Endothelial cell (in vitro differentiated cells): ENCODE results near the gene LARGE1. TPM values are rescaled to one million over a fixed set of nuclear protein-coding genes. Genes with fewer than 3 reads are reported as not detected.

Experiments
- DNase-seq: peaks from one replicate; pipeline ENCODE4 v3.0.0; 2021; ENCODE audit warnings: low spot score
- H3K27ac Mint-ChIP-seq: one replicate; pipeline ENCODE4 v1.8.0; 2021; ENCODE audit warnings: mixed read lengths, inconsistent platforms; ENCODE audit not compliant: unreplicated experiment
- H3K27me3 Mint-ChIP-seq: one replicate; pipeline ENCODE4 v1.8.0; 2021; ENCODE audit warnings: mild to moderate bottlenecking, moderate library complexity, mixed read lengths, inconsistent platforms; ENCODE audit not compliant: unreplicated experiment
- H3K36me3 Mint-ChIP-seq: one replicate; pipeline ENCODE4 v1.8.0; 2021; ENCODE audit warnings: mild to moderate bottlenecking, low read depth, mixed read lengths, inconsistent platforms; ENCODE audit not compliant: unreplicated experiment
- H3K4me1 Mint-ChIP-seq: one replicate; pipeline ENCODE4 v1.8.0; 2021; ENCODE audit warnings: mild to moderate bottlenecking, mixed read lengths, inconsistent platforms; ENCODE audit not compliant: unreplicated experiment
- H3K4me3 Mint-ChIP-seq: one replicate; pipeline ENCODE4 v1.8.0; 2021; ENCODE audit warnings: mild to moderate bottlenecking, mixed read lengths, inconsistent platforms; ENCODE audit not compliant: unreplicated experiment
- H3K9me3 Mint-ChIP-seq: one replicate; pipeline ENCODE4 v1.8.0; 2021; ENCODE audit warnings: mixed read lengths, inconsistent platforms; ENCODE audit not compliant: unreplicated experiment
- CTCF ChIP-seq: fragments of 200-600 bp; sonication (generic); IDR thresholded peaks from one replicate; pipeline ENCODE4 v1.5.0; 2021; ENCODE audit warnings: antibody characterized with exemption; ENCODE audit not compliant: unreplicated experiment
- total RNA-seq: library from RNA; stranded (reverse); fragmentation: NEBNext Ultra II Directional; extraction: Animal tissue kit (Norgen Biotek cat#: 25700); gene quantifications from one replicate; pipeline ENCODE4 v1.2.1, GENCODE V29; 2021; ENCODE audit not compliant: unreplicated experiment

LARGE1 gene
- total RNA-seq, 1 donor from 2014 or later, result 25.4 TPM

GRCh38 chr22:33891455-33891854, 28.8 kb downstream of the LARGE1 start:
- Mint-ChIP-seq H3K27ac (no peak overlapping the region), H3K4me3 (no peak overlapping the region), H3K36me3 (no peaks in the 10 kb centered on the region), H3K9me3 (no peaks in the 10 kb centered on the region), H3K27me3 (peaks cover 4% of the 10 kb centered on the region), H3K4me1 (no peaks in the 10 kb centered on the region)
- DNase-seq, result no peak
- TF ChIP-seq CTCF, result no peak

GRCh38 chr22:33889748-33890147, 30.5 kb downstream of the LARGE1 start:
- DNase-seq, result no peak
- H3K27me3 Mint-ChIP-seq, result peaks cover 6% of the 10 kb centered on the region
- no peak for TF ChIP-seq CTCF
- H3K4me1 Mint-ChIP-seq, result no peaks in the 10 kb centered on the region
- H3K36me3 Mint-ChIP-seq, result no peaks in the 10 kb centered on the region
- H3K9me3 Mint-ChIP-seq, result no peaks in the 10 kb centered on the region
- H3K4me3 Mint-ChIP-seq, result no peak overlapping the region
- H3K27ac Mint-ChIP-seq, result no peak overlapping the region

GRCh38 chr22:33888821-33889220, 31.5 kb downstream of the LARGE1 start:
- peaks cover 4% of the 10 kb centered on the region for H3K4me1 Mint-ChIP-seq
- H3K36me3 Mint-ChIP-seq, result no peaks in the 10 kb centered on the region
- no peak overlapping the region for H3K27ac Mint-ChIP-seq
- no peaks in the 10 kb centered on the region for H3K9me3 Mint-ChIP-seq
- peaks cover 4% of the 10 kb centered on the region for H3K27me3 Mint-ChIP-seq
- no peak for TF ChIP-seq CTCF
- H3K4me3 Mint-ChIP-seq, result no peak overlapping the region
- no peak for DNase-seq

- H3K4me1 Mint-ChIP-seq, result peaks cover 16% of the 10 kb centered on the region
- TF ChIP-seq CTCF, result no peak
These were observed 33.1 kb downstream of the LARGE1 start for GRCh38 chr22:33887173-33887572.

GRCh38 chr22:33886696-33887095, 33.6 kb downstream of the LARGE1 start:
- H3K27ac Mint-ChIP-seq, result no peak overlapping the region
- no peak for DNase-seq
- TF ChIP-seq CTCF, result no peak
- H3K36me3 Mint-ChIP-seq, result no peaks in the 10 kb centered on the region
- H3K27me3 Mint-ChIP-seq, result peaks cover 5% of the 10 kb centered on the region
- H3K9me3 Mint-ChIP-seq, result no peaks in the 10 kb centered on the region
- H3K4me3 Mint-ChIP-seq, result no peak overlapping the region
- H3K4me1 Mint-ChIP-seq, result peaks cover 17% of the 10 kb centered on the region

More at GRCh38 chr22:33887173-33887572, 33.1 kb downstream of the LARGE1 start:
- Mint-ChIP-seq H3K27me3 (peaks cover 5% of the 10 kb centered on the region), H3K9me3 (no peaks in the 10 kb centered on the region), H3K36me3 (no peaks in the 10 kb centered on the region), H3K27ac (no peak overlapping the region), H3K4me3 (no peak overlapping the region)
- no peak for DNase-seq
